ENCODE data around the gene PRM3.

PRM3 gene

GRCh38 chr16:11254913-11255736 lies 18.3 kb downstream of the PRM3 start:
- no peak for TF ChIP-seq ZFX (IDR thresholded peaks at IDR 0.05; ENCODE audit: borderline replicate concordance)
- no peak for TF ChIP-seq CTCF (IDR thresholded peaks at IDR 0.05)
- H3K27ac ChIP-seq = no peak overlapping the region

- H3K27ac ChIP-seq = no peak overlapping the region
These were observed 19.2 kb downstream of the PRM3 start for GRCh38 chr16:11253995-11254912.

GRCh38 chr16:11253009-11253994 lies 20.1 kb downstream of the PRM3 start:
- H3K27ac ChIP-seq = no peak overlapping the region
- no peak for TF ChIP-seq CTCF (IDR thresholded peaks at IDR 0.05)
- TF ChIP-seq ZFX (IDR thresholded peaks at IDR 0.05; ENCODE audit: borderline replicate concordance) = no peak

More at GRCh38 chr16:11253995-11254912, 19.2 kb downstream of the PRM3 start:
- no peak for TF ChIP-seq CTCF (IDR thresholded peaks at IDR 0.05)
- no peak for TF ChIP-seq ZFX (IDR thresholded peaks at IDR 0.05; ENCODE audit: borderline replicate concordance)

- no peak for TF ChIP-seq CTCF (IDR thresholded peaks at IDR 0.05)
- TF ChIP-seq ZFX (IDR thresholded peaks at IDR 0.05; ENCODE audit: borderline replicate concordance) = no peak
- no peak overlapping the region for H3K27ac ChIP-seq
These were observed 20.9 kb downstream of the PRM3 start for GRCh38 chr16:11252482-11252931.

- no peak overlapping the region for H3K27ac ChIP-seq
- TF ChIP-seq ZFX (IDR thresholded peaks at IDR 0.05; ENCODE audit: borderline replicate concordance) = no peak
- no peak for TF ChIP-seq CTCF (IDR thresholded peaks at IDR 0.05)
These were observed 21.6 kb downstream of the PRM3 start for GRCh38 chr16:11251525-11252481.

Measured in 22Rv1 (cell line).